Keratinocyte (primary cell): ENCODE results near the gene EAPP. TPM values are rescaled to one million over a fixed set of nuclear protein-coding genes. Genes with fewer than 3 reads are reported as not detected.

Source experiments
- DNase-seq: peaks from one replicate; pipeline ENCODE4 v3.0.0-alpha.2; 2011; ENCODE audit warnings: low read depth, missing footprints, low spot score
- FAIRE-seq: peaks from 2 replicates; lab custom pipeline; 2011; peaks lifted over from hg19 to GRCh38; lab: Jason Lieb, UNC
- H2AFZ ChIP-seq: 2 replicates; pipeline ENCODE4 v1.6.0; 2012; ENCODE audit warnings: low read length, control low read depth, inconsistent platforms; ENCODE audit not compliant: control insufficient read depth
- H3K27ac ChIP-seq: 2 replicates; pipeline ENCODE4 v1.5.1; 2011; ENCODE audit warnings: low read length; ENCODE audit not compliant: control insufficient read depth, insufficient read depth
- H3K27me3 ChIP-seq: 3 replicates; pipeline ENCODE4 v1.6.0; 2011; ENCODE audit warnings: low read length; ENCODE audit not compliant: control insufficient read depth, insufficient read depth; ENCODE audit errors: extremely low read depth
- H3K36me3 ChIP-seq, 2 experiments: 2 replicates in 1 of 2; 3 replicates in 1 of 2; pipeline ENCODE4 v1.5.1; 2011; ENCODE audit warnings: low read length in 2 of 2, mild to moderate bottlenecking in 1 of 2; ENCODE audit not compliant: control insufficient read depth in 2 of 2, insufficient read depth in 2 of 2; ENCODE audit errors: extremely low read depth in 1 of 2
- H3K4me1 ChIP-seq: 3 replicates; pipeline ENCODE4 v1.5.1; 2011; ENCODE audit warnings: low read length; ENCODE audit not compliant: control insufficient read depth, insufficient read depth; ENCODE audit errors: extremely low read depth
- H3K4me2 ChIP-seq: 3 replicates; pipeline ENCODE4 v1.6.0; 2011; ENCODE audit warnings: low read depth, low read length; ENCODE audit not compliant: control insufficient read depth, insufficient read depth; ENCODE audit errors: extremely low read depth
- H3K4me3 ChIP-seq, 3 experiments: fragments of 200-600 bp in 1 of 3; sonication (generic) in 1 of 3; 2 replicates in 2 of 3; 3 replicates in 1 of 3; pipeline ENCODE4 v1.5.1; 2011 to 2016; ENCODE audit warnings: low read length in 3 of 3, mild to moderate bottlenecking in 3 of 3, control low read depth in 2 of 3, inconsistent platforms in 1 of 3, low read depth in 1 of 3, mixed read lengths in 1 of 3, mixed run types in 1 of 3, moderate library complexity in 1 of 3; ENCODE audit not compliant: control insufficient read depth in 2 of 3, insufficient read depth in 2 of 3; ENCODE audit errors: extremely low read depth in 1 of 3
- H3K79me2 ChIP-seq: 2 replicates; pipeline ENCODE4 v1.6.0; 2012; ENCODE audit warnings: low read length; ENCODE audit not compliant: control insufficient read depth, insufficient read depth
- H3K9ac ChIP-seq: 3 replicates; pipeline ENCODE4 v1.6.0; 2011; ENCODE audit warnings: low read length; ENCODE audit not compliant: control insufficient read depth, insufficient read depth; ENCODE audit errors: extremely low read depth
- H3K9me1 ChIP-seq: 3 replicates; pipeline ENCODE4 v1.6.0; 2011; ENCODE audit warnings: low read length; ENCODE audit not compliant: control insufficient read depth, insufficient read depth; ENCODE audit errors: extremely low read depth
- H3K9me3 ChIP-seq: 2 replicates; pipeline ENCODE4 v1.5.1; 2012; ENCODE audit warnings: low read depth, low read length; ENCODE audit not compliant: control insufficient read depth
- H4K20me1 ChIP-seq: 3 replicates; pipeline ENCODE4 v1.6.0; 2011; ENCODE audit warnings: low read length; ENCODE audit not compliant: control insufficient read depth, insufficient read depth; ENCODE audit errors: extremely low read depth
- EZH2 ChIP-seq: IDR thresholded peaks from one replicate; pipeline ENCODE4 v1.6.1; 2012; ENCODE audit warnings: inconsistent platforms, mild to moderate bottlenecking, low read length, moderate library complexity
- dilution Hi-C: fragments of 300-500 bp; cut with MboI; formaldehyde crosslinking; loops from one replicate; pipeline ENCODE4 v1.7.0; 2020; ENCODE audit warnings: low sequenced_read_pairs; ENCODE audit not compliant: extremely low pct_ligation_motif_present
- polyA plus RNA-seq, 5 experiments: library from polyadenylated mRNA; depleted of rRNA in 3 of 5; stranded (reverse) in 3 of 5; stranded (forward) in 1 of 5; unstranded in 1 of 5; fragments of >200 nt; gene quantifications; 1 replicate in 1 of 5; 2 replicates in 3 of 5; 3 replicates in 1 of 5; pipeline versions ENCODE4 v1.2.1 to v1.2.3, GENCODE V29; 2011 to 2012; ENCODE audit warnings: missing spikeins in 2 of 5, low read depth in 1 of 5, low replicate concordance in 1 of 5
- TF ChIP-seq, protein P1 (sequence below), 3 experiments: IDR thresholded peaks in 1 of 3; conservative IDR thresholded peaks in 1 of 3; optimal IDR thresholded peaks in 1 of 3; 2 replicates in 2 of 3; 3 replicates in 1 of 3; pipeline versions ENCODE3 to v1.5.1; 2011; ENCODE audit warnings: low read length in 3 of 3, mild to moderate bottlenecking in 3 of 3, moderate library complexity in 2 of 3, control low read depth in 1 of 3, inconsistent platforms in 1 of 3; ENCODE audit not compliant: insufficient read depth in 2 of 3; ENCODE audit errors: extremely low read depth in 1 of 3

Gene EAPP
- polyA plus RNA-seq, 1 donor (not counting 4 experiments of a cell fraction or from before 2014, with no cell fraction given) = 45.3 TPM

DNA sequence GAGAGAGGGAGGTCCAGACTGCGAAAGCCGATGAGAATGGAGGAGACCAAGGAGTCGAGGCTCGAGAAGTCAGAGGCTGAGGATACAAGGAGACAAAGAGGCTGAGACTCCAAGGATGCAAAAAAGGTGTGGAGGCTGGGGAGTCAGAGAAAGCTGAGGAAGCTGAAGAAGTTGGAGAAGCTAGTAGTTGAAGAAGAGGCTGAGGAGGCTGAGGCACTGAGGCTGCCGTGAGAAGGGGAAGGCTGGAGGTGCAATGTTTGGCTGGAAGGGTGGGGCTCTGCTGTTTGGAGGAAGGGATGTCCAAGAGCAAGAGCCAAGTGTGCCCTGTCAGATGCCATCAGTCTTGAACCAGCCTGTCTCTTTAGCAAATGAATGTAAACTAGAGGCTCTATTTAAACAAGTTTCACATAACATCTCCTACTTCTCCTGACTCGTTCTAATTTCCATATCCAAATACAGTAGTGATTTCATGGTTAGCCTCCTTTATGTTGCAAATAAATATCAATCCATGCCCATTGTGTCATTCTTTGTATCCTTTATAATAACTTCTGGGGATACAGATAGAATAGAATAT lies 66.7 kb downstream of the EAPP start:
- no peak overlapping the region for H3K4me2 ChIP-seq
- dilution Hi-C loops = no loop called here
- no peaks in the 10 kb centered on the region for H3K4me1 ChIP-seq
- H4K20me1 ChIP-seq = no peaks in the 10 kb centered on the region
- TF ChIP-seq, protein P1, sequence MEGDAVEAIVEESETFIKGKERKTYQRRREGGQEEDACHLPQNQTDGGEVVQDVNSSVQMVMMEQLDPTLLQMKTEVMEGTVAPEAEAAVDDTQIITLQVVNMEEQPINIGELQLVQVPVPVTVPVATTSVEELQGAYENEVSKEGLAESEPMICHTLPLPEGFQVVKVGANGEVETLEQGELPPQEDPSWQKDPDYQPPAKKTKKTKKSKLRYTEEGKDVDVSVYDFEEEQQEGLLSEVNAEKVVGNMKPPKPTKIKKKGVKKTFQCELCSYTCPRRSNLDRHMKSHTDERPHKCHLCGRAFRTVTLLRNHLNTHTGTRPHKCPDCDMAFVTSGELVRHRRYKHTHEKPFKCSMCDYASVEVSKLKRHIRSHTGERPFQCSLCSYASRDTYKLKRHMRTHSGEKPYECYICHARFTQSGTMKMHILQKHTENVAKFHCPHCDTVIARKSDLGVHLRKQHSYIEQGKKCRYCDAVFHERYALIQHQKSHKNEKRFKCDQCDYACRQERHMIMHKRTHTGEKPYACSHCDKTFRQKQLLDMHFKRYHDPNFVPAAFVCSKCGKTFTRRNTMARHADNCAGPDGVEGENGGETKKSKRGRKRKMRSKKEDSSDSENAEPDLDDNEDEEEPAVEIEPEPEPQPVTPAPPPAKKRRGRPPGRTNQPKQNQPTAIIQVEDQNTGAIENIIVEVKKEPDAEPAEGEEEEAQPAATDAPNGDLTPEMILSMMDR (optimal IDR thresholded peaks at IDR 0.05 in 1 of 3, IDR thresholded peaks at IDR 0.05 in 1 of 3, conservative IDR thresholded peaks at IDR 0.05 in 1 of 3; ENCODE audit: extremely low read depth in 1 of 3, insufficient read depth in 2 of 3, low read length in 3 of 3) = no peak
- no peak for TF ChIP-seq EZH2
- no peak overlapping the region for H2AFZ ChIP-seq
- no peaks in the 10 kb centered on the region for H3K36me3 ChIP-seq
- no peaks in the 10 kb centered on the region for H3K27me3 ChIP-seq
- H3K4me3 ChIP-seq = no peak overlapping the region
- no peaks in the 10 kb centered on the region for H3K79me2 ChIP-seq
- H3K9me3 ChIP-seq = no peaks in the 10 kb centered on the region
- FAIRE-seq (no peak), DNase-seq (no peak)
- H3K9me1 ChIP-seq = no peaks in the 10 kb centered on the region
- H3K27ac ChIP-seq = no peak overlapping the region
- no peak overlapping the region for H3K9ac ChIP-seq

DNA sequence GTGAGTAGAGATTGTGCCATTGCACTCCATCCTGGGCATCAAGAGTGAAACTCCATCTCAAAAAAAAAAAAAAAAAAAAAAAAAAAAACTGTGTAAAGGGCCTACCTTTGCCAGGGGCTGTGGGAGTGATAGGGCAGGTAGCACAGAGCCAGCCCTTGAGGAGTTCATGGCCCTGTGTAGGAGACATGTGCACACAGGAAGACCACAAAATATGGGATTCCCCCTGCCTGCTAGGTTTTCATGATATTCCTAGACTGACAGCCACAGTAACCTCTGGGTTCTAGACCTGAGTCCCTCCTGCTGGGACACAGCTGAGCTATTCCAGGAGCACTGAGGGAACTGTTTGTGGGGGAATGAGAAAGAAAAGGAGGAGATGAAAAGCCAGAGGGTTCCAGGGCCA lies 69.2 kb downstream of the EAPP start:
- DNase-seq (no peak), FAIRE-seq (no peak)
- Histone ChIP-seq H3K4me3 (no peak overlapping the region), H4K20me1 (no peaks in the 10 kb centered on the region), H2AFZ (no peak overlapping the region), H3K9ac (no peak overlapping the region), H3K36me3 (no peaks in the 10 kb centered on the region), H3K27me3 (no peaks in the 10 kb centered on the region), H3K9me1 (no peaks in the 10 kb centered on the region), H3K79me2 (no peaks in the 10 kb centered on the region), H3K4me2 (no peak overlapping the region), H3K27ac (no peak overlapping the region), H3K9me3 (no peaks in the 10 kb centered on the region), H3K4me1 (no peaks in the 10 kb centered on the region)
- dilution Hi-C loops = no loop called here
- TF ChIP-seq EZH2 = no peak
- TF ChIP-seq, protein P1 (optimal IDR thresholded peaks at IDR 0.05 in 1 of 3, IDR thresholded peaks at IDR 0.05 in 1 of 3, conservative IDR thresholded peaks at IDR 0.05 in 1 of 3; ENCODE audit: extremely low read depth in 1 of 3, insufficient read depth in 2 of 3, low read length in 3 of 3) = no peak
